B cell (primary cell): ENCODE measurements around the gene IL31RA. TPM values are rescaled to one million over a fixed set of nuclear protein-coding genes. Genes with fewer than 3 reads are reported as not detected.

Experiments
- ATAC-seq: fragments of 200-7000 bp; cut with Tn5 transposase; one replicate; pipeline ENCODE4 v1.10.0; 2021; ENCODE audit warnings: low read depth, mild to moderate bottlenecking, moderate number of reproducible peaks, moderate library complexity
- CTCF ChIA-PET: fragments of 350-600 bp; sonication (Branson Sonifier 250); formaldehyde crosslinking; loops from one replicate; lab custom pipeline; 2021; ENCODE audit warnings: antibody characterized with exemption, inconsistent platforms; lab: Charles Lee
- POLR2A ChIA-PET: fragments of 350-600 bp; sonication (Branson Sonifier 250); formaldehyde crosslinking; loops from one replicate; lab custom pipeline; 2021; ENCODE audit warnings: antibody characterized with exemption; lab: Charles Lee
- DNase-seq: peaks from one replicate; pipeline ENCODE4 v3.0.0; 2013
- H2AFZ ChIP-seq: 2 replicates; pipeline ENCODE4 v1.6.1; 2012; ENCODE audit warnings: mild to moderate bottlenecking, low read depth, low read length; ENCODE audit not compliant: insufficient read depth, poor library complexity, severe bottlenecking
- H3K27ac ChIP-seq, 2 donors: 1 replicate in 1 of 2; 2 replicates in 1 of 2; pipeline ENCODE4 v1.5.1; 2012 to 2013; ENCODE audit warnings: low read length in 2 of 2, mild to moderate bottlenecking in 2 of 2, moderate library complexity in 1 of 2
- H3K27me3 ChIP-seq, 4 experiments: fragments of 200-600 bp in 1 of 4; sonication (generic) in 1 of 4; replicated peaks in 1 of 4; 1 replicate in 2 of 4; 2 replicates in 2 of 4; pipeline versions ENCODE4 v1.6.1 to v1.7.0; 2013 to 2016; ENCODE audit warnings: low read length in 3 of 4, mild to moderate bottlenecking in 2 of 4, mixed read lengths in 1 of 4, moderate library complexity in 1 of 4; ENCODE audit not compliant: insufficient read depth in 4 of 4, control insufficient read depth in 3 of 4; ENCODE audit errors: control extremely low read depth in 1 of 4
- H3K36me3 ChIP-seq, 2 experiments: replicated peaks in 1 of 2; 1 replicate in 1 of 2; 2 replicates in 1 of 2; pipeline versions ENCODE4 v1.6.1 to v1.7.1; 2013; ENCODE audit warnings: low read length in 1 of 2; ENCODE audit not compliant: insufficient read depth in 2 of 2, control insufficient read depth in 1 of 2; ENCODE audit errors: control extremely low read depth in 1 of 2, extremely low read depth in 1 of 2
- H3K4me1 ChIP-seq, 2 donors: fragments of 200-600 bp in 1 of 2; sonication (generic) in 1 of 2; 1 replicate in 1 of 2; 2 replicates in 1 of 2; pipeline versions ENCODE4 v1.5.1 to v1.6.1; 2013 to 2017; ENCODE audit warnings: low read length in 2 of 2; ENCODE audit not compliant: control insufficient read depth in 2 of 2, insufficient read depth in 2 of 2
- H3K4me2 ChIP-seq: replicated peaks from 2 replicates; pipeline ENCODE3; 2012; ENCODE audit warnings: mild to moderate bottlenecking, low read depth, low read length; ENCODE audit not compliant: poor library complexity, severe bottlenecking
- H3K4me3 ChIP-seq, 5 experiments: fragments of 200-600 bp in 1 of 5; sonication (generic) in 1 of 5; 1 replicate in 3 of 5; 2 replicates in 2 of 5; pipeline versions ENCODE4 v1.5.1 to v1.7.0; 2011 to 2016; ENCODE audit warnings: low read length in 4 of 5, mild to moderate bottlenecking in 4 of 5, low read depth in 2 of 5, control low read depth in 1 of 5, moderate library complexity in 1 of 5; ENCODE audit not compliant: insufficient read depth in 1 of 5; ENCODE audit errors: control extremely low read depth in 1 of 5, extremely low read depth in 1 of 5
- H3K79me2 ChIP-seq: fragments of 200-600 bp; sonication (generic); one replicate; pipeline ENCODE4 v1.6.0; 2016; ENCODE audit warnings: low read length; ENCODE audit not compliant: control insufficient read depth, insufficient read depth
- H3K9ac ChIP-seq: fragments of 200-600 bp; sonication (generic); 2 replicates; pipeline ENCODE4 v1.6.1; 2017; ENCODE audit warnings: mild to moderate bottlenecking, low read length, moderate library complexity
- H3K9me3 ChIP-seq, 3 donors: one replicate each; pipeline versions ENCODE4 v1.6.1 to v1.7.1; 2013; ENCODE audit warnings: low read length in 2 of 3; ENCODE audit not compliant: control insufficient read depth in 2 of 3, insufficient read depth in 1 of 3; ENCODE audit errors: control extremely low read depth in 1 of 3
- H4K20me1 ChIP-seq: 2 replicates; pipeline ENCODE4 v1.6.0; 2012; ENCODE audit warnings: mild to moderate bottlenecking, low read length; ENCODE audit not compliant: insufficient read depth, control insufficient read depth, poor library complexity, severe bottlenecking
- H3K27ac Mint-ChIP-seq: one replicate; pipeline ENCODE4 v1.8.0; 2021; ENCODE audit warnings: mixed read lengths
- H3K27me3 Mint-ChIP-seq: one replicate; pipeline ENCODE4 v1.8.0; 2021; ENCODE audit warnings: mixed read lengths
- H3K4me1 Mint-ChIP-seq: one replicate; pipeline ENCODE4 v1.8.0; 2021; ENCODE audit warnings: mixed read lengths
- H3K4me3 Mint-ChIP-seq: one replicate; pipeline ENCODE4 v1.8.0; 2021; ENCODE audit warnings: mixed read lengths
- H3K9me3 Mint-ChIP-seq: one replicate; pipeline ENCODE4 v1.8.0; 2022; ENCODE audit warnings: mixed read lengths; ENCODE audit not compliant: insufficient read depth
- EZH2 ChIP-seq: IDR thresholded peaks from 2 replicates; pipeline ENCODE4 v1.6.1; 2012; ENCODE audit warnings: borderline replicate concordance, low read depth, mild to moderate bottlenecking, moderate library complexity, low read length; ENCODE audit not compliant: insufficient read depth, poor library complexity, severe bottlenecking
- WGBS: methylation state at CpG from one replicate; pipeline ENCODE4 v1.1.5; 2013; ENCODE audit warnings: missing lambda C conversion rate; ENCODE audit not compliant: insufficient coverage; 5-methylcytosine and 5-hydroxymethylcytosine counted together
- intact Hi-C: fragments of 100-400 bp; cut with micrococcal nuclease; formaldehyde crosslinking; loops from one replicate; pipeline ENCODE4 v1.10.0; 2022
- polyA plus RNA-seq: library from polyadenylated mRNA; depleted of rRNA; stranded (reverse); fragments of >200 nt; gene quantifications from 2 replicates; pipeline ENCODE4 v1.2.3, GENCODE V29; 2012
- total RNA-seq, 2 donors: library from RNA; stranded (reverse); fragments of 120-200 nt in 1 of 2; gene quantifications; 1 replicate in 1 of 2; 2 replicates in 1 of 2; pipeline versions ENCODE4 v1.2.3 to v1.2.4, GENCODE V29; 2013 to 2022
- TF ChIP-seq, protein P1 (sequence below): fragments of 200-600 bp; IDR thresholded peaks from one replicate; pipeline ENCODE4 v1.8.0; 2022; ENCODE audit warnings: antibody characterized with exemption, mild to moderate bottlenecking

The IL31RA gene
- total and polyA plus RNA-seq, 2 donors (not counting 1 experiment from before 2014, with no cell fraction given) = not detected

DNA sequence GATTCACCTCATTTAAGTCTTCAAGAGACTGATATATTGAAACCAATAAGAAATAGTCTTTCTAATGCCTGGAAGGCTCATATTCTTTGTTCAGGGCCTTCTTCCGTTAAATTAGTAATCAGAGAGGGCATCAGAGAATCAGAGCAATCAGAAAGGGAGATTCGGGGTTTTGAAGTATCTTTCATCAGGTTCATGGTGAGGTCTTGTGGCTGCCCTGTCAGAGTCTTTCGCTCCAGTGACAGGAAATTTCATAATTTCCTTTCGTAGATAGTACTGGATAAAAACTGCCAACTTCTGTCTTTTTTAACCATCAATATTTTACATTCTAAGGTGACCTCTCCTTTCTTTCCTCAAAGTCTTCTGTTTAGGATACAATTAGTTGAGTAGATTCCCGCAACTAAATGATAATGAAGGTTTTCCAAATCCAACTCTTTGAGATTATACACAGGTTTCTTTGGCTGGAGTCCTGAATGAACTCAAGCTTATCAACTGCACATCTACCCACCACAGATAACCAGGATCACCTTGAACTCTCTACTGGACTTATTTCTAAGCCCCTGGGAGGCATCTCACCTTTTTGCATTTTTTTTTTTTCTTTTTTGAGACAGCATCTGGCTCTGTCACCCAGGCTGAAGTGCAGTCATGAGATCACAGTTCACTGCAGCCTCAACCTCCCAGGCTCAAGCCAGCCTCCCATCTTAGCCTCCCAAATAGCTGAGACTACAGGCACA lies 5.5 kb downstream of the IL31RA start:
- Histone ChIP-seq H3K9me3 (peaks cover 0 to 7% (median 0%) of the 10 kb centered on the region in 3 donors), H2AFZ (no peak overlapping the region), H3K4me2 (no peak overlapping the region), H3K4me3 (no peak overlapping the region), H3K79me2 (no peaks in the 10 kb centered on the region), H3K27me3 (peaks cover 0 to 1% (median 0%) of the 10 kb centered on the region in 4 experiments), H4K20me1 (no peaks in the 10 kb centered on the region), H3K27ac (no peak overlapping the region), H3K9ac (no peak overlapping the region), H3K36me3 (no peaks in the 10 kb centered on the region), H3K4me1 (no peaks in the 10 kb centered on the region)
- ChIA-PET POLR2A (no interaction called here), CTCF (no interaction called here)
- DNase-seq (no peak), ATAC-seq (no peak)
- no CpG with 5 or more reads among the region's 5 CpGs for WGBS
- no peaks in the 10 kb centered on the region for H3K9me3 Mint-ChIP-seq
- H3K4me1 Mint-ChIP-seq = no peaks in the 10 kb centered on the region
- peaks cover 16% of the 10 kb centered on the region for H3K27me3 Mint-ChIP-seq
- no peak for TF ChIP-seq EZH2
- TF ChIP-seq, protein P1, sequence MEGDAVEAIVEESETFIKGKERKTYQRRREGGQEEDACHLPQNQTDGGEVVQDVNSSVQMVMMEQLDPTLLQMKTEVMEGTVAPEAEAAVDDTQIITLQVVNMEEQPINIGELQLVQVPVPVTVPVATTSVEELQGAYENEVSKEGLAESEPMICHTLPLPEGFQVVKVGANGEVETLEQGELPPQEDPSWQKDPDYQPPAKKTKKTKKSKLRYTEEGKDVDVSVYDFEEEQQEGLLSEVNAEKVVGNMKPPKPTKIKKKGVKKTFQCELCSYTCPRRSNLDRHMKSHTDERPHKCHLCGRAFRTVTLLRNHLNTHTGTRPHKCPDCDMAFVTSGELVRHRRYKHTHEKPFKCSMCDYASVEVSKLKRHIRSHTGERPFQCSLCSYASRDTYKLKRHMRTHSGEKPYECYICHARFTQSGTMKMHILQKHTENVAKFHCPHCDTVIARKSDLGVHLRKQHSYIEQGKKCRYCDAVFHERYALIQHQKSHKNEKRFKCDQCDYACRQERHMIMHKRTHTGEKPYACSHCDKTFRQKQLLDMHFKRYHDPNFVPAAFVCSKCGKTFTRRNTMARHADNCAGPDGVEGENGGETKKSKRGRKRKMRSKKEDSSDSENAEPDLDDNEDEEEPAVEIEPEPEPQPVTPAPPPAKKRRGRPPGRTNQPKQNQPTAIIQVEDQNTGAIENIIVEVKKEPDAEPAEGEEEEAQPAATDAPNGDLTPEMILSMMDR = no peak
- H3K27ac Mint-ChIP-seq = no peak overlapping the region
- intact Hi-C loops = no loop called here
- H3K4me3 Mint-ChIP-seq = no peak overlapping the region

DNA sequence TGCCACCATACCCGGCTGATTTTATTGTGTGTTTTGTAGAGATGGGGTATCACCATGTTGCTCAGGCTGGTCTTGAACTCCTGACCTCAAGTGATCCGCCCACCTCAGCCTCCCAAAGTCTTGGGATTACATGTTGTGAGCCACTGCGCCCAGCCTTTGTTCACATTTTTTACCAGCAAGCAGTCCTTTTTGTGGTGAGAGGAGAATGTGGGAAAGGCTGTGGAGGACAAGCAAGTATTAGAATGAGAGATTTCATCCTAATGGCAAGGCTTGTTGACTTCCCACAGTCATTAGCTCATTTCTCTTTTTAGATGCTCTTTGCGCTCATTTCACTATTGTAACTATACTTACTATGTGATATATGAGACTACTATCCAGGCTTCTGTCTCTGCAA lies 6.1 kb downstream of the IL31RA start:
- H2AFZ ChIP-seq = no peak overlapping the region
- Mint-ChIP-seq H3K27ac (no peak overlapping the region), H3K4me3 (no peak overlapping the region), H3K27me3 (peaks cover 14% of the 10 kb centered on the region), H3K4me1 (no peaks in the 10 kb centered on the region), H3K9me3 (no peaks in the 10 kb centered on the region)
- no peak for ATAC-seq
- peaks cover 0 to 7% (median 0%) of the 10 kb centered on the region in 3 donors for H3K9me3 ChIP-seq
- ChIA-PET POLR2A (no interaction called here), CTCF (no interaction called here)
- no peak overlapping the region for H3K4me3 ChIP-seq
- no peaks in the 10 kb centered on the region for H4K20me1 ChIP-seq
- no peak for DNase-seq
- 67% methylated on average over 1 of the region's 4 CpGs for WGBS
- H3K4me1 ChIP-seq = no peaks in the 10 kb centered on the region
- H3K79me2 ChIP-seq = no peaks in the 10 kb centered on the region
- intact Hi-C loops = no loop called here
- no peaks in the 10 kb centered on the region for H3K27me3 ChIP-seq
- no peak overlapping the region for H3K27ac ChIP-seq
- H3K4me2 ChIP-seq = no peak overlapping the region
- H3K36me3 ChIP-seq = no peaks in the 10 kb centered on the region
- TF ChIP-seq, protein P1 = no peak
- TF ChIP-seq EZH2 = no peak
- no peak overlapping the region for H3K9ac ChIP-seq
